COR-L47 (cell line): ENCODE results near the gene DYNC2I2.

ENCODE experiments used
- DNase-seq: peaks from one replicate; lab custom pipeline; 2025; lab: John Stamatoyannopoulos, UW

The DYNC2I2 gene

DNA sequence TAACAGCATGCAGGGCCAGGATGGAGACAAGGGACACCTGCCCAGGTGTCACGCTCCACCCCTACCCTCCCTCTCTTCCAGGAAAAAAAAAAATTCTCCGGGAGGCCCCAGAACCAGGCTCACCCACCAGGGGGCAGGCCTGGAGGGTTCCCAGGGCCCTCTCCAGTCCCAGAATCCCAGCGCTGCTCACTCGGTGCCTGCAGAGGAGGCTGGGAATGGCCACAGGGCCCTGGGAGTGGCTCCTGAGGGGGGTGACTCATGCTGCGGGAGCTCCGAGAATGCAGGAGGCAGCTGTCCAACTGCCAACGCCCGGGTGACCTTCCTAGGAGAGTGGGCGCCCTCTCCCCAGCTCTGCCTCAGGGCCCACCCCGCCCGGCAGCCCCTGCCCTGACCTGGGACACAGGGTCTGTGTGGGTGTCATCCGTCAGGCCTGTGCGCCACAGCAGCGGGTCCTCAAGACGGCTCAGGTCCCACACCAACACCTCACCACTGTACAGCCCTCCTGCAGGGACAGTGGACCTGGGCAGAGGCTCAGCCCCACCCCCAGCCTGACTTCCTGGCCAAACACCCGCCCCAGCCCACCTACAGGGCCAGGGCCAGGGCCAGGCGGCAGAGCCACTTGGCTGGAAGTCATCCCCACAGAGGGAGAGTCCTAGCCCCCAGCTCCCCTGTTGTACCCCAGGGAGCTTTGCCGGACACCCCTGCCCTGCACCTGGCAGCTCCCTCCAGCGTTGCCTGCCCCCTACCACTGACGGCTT is 21.2 kb downstream of the DYNC2I2 start:
- DNase-seq: peak; percentile 27

DNA sequence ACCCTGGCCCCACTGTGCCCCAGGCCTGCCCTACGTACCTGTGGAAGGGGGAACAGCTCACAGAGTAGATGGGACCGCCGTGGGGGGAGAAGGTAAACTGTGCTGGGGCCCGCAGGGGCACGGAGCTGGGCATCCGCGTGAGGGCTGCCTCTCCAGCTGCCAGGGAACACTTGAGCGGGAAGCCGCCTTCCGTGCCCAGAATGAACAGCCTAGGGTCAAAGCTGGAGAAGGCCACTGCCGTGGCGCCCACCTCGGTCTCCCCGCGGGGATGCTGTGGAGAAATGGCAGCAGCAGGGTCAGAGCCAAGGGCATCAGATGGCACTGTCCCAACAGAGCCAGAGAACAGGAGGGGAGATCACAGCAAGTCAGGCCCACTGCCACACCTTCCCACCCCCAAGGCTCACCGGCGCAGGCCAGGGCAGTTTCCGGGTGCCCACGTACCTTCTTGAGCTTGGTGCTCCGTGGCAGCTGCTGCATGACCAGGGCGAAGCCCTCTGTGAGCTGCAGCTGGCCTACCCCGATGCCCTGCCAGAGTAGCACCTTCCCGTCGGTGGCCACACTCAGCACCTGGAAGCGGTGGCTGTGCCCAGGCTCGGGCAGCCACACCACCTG is 21.9 kb downstream of the DYNC2I2 start:
- DNase-seq: no peak

DNA sequence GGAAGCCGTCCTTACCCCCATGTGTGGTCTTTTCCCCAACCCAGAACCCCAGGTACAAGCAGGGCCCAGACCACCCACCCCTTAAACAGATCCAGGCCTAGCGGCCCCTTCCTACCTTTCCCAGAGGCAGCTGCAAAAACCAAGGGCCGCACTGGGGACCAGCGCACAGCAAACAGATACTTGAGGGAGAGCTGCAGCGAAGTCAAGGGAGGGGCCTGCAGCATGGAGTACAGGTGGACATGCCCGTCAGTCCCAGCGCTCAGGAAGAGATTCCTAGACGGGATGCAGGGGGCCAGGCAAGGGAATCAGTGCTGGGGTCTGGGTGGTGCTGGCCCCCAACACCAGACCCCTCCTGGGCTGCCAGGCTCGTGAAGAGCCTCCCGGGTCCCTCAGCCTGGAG is 22.5 kb downstream of the DYNC2I2 start:
- no peak for DNase-seq

DNA sequence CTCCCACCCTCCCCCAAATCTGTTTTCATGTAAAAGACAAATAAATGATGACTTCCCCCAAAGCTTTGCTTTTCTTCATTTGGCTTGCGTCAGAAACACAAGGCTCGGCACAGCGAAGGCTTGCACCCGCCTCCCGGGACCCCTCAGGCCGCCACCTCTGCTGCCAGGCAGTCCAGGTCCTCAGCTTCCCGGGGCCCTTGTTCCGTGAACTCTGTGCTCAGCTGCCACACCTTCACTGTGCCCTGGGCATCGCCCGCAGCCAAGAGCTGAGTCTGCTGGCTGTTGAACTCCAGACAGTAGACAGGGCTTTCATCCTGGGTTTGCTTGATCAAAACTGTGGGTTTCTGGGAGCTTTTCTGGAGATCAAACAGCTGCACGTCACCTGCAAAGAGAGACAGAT is 23.0 kb downstream of the DYNC2I2 start:
- DNase-seq: no peak

DNA sequence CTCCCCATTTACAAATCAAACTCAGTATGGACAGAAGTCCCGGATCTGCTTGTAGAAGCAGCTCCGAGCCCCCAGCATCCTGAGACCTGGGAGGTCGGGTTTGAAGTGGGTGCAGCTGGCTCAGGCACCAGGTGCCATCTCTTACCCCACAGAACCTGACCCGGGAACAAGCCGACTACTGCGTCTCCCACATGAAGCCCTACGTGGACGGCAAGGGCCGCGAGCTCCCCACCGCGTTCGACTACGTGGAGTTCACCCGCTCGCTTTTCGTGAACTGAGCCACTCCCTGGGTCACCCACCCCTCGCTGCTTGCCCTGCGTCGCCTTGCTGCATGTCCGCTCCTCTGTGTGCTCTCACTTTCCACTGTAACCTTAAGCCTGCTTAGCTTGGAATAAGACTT is 23.6 kb downstream of the DYNC2I2 start:
- no peak for DNase-seq

DNA sequence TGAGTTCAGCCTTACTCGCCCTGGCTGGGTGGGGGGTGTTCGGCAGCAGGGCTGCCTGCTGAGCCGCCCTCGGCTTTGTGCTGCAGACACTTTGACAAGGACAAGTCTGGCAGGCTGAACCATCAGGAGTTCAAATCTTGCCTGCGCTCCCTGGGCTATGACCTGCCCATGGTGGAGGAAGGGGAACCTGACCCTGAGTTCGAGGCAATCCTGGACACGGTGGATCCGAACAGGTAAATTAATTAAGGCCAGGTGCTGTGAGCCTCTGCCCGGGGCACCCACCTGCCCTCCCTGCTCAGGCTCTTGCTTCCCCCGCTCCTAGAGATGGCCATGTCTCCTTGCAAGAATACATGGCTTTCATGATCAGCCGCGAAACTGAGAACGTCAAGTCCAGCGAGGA is 24.2 kb downstream of the DYNC2I2 start:
- no peak for DNase-seq

DNA sequence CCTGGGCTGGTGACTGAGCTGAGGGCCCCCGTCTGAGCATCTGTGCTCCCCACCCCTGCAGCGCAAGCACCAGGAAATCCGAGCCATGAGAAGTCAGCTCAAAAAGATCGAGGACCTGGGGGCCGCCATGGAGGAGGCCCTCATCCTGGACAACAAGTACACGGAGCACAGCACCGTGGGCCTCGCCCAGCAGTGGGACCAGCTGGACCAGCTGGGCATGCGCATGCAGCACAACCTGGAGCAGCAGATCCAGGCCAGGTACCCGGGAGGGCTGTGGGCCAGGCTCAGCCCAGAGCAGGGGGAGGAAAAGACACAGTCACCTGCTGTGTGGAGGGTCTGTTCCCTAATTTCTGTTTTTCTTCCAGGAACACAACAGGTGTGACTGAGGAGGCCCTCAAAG is 24.6 kb downstream of the DYNC2I2 start:
- no peak for DNase-seq

DNA sequence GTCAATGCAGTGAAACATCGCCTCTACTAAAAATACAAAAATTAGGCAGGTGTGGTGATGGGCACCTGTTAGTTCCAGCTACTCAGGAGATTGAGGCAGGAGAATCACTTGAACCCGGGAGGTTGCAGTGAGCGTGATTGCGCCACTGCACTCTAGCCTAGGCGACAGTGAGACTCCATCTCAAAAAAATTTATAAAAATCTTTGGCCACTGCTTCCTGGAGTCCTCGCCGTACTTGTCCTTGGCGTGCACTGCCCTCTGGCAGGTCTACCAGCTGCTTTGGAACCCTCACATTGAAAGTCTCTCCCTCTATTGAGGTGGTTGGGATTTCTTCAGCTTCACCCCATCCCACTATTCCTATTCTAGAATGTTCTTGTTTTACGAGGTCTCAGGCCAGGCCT is 25.0 kb downstream of the DYNC2I2 start:
- no peak for DNase-seq

DNA sequence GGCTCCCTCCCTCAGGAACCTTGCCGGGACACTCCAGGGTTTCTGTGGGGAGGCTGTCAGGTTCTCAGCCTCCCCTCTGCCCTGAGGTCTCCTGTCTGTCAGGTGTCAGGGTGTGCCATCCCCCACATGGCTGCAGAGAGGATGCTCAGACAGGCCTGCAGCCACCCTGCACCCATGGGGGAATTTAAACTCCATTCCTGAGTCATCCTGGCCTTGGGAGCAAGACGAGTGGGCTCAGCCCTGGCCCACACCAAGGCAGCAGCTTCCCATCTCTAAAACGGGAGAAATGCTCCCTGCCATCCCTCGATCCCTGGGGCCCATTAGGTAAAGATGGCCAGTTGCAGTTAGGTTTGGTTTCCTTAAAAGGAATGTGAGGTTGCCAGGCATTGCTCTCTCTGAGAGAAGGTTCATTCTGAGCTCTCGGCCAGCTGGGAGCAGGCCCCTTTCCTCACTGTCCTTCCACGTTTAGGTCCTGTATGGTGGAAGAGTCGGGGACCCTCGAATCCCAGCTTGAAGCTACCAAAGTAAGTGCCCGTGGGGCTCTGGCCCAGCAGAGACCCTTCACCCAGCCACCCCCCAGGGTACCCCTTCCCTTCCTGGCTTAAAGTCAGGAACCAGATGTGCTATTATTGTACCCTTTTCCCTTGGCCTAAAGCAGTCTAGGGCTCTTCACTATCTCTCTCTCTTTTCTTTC is 26.6 kb downstream of the DYNC2I2 start:
- no peak for DNase-seq

DNA sequence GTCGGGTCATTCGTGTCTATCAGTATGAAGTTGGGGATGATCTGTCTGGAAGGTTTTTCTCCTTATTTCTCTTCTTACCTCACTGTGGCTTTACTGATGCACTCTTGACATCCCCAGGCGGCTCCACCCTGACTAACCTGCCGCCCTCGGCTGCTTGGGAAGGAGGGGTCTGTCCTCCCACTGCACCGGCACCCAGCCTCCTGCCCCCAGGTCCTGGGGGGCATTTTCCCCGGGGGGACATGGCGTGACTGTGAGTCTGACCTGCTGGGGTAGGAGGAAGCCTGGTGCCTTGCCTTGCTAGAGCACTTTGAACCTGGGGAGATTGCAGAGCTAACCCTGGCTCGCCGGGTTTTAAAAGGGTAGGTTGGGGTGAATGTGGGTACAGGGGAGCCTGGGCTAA is 27.5 kb downstream of the DYNC2I2 start:
- no peak for DNase-seq

DNA sequence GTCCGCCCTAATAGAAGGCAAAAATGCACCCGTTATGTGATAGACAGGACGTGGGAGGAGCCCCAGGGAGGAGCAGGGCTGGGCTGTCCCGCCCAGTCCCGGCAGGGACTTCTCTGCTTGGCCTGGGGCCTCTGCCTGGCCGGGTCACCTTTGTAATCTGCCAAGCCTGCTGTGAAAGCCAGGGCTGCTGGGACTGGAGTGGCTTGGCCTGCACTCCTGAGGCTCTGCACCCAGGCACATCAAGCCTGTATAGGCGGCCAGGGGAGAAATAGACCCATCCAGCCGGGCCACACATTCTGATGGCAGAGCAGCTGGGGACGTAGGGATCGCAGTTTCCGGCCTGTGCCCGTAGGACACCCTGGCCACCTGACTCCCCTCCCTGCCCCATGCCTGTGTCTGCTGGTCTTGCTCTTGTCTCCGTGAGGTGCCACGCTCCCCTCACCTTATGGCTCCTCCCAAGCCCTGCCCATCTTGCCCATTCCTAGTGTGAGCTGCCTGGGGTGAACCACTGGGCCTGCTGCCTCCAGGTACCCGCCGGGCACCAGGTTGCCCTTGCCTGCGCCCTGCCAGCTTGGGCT is 28.1 kb downstream of the DYNC2I2 start:
- DNase-seq: no peak

DNA sequence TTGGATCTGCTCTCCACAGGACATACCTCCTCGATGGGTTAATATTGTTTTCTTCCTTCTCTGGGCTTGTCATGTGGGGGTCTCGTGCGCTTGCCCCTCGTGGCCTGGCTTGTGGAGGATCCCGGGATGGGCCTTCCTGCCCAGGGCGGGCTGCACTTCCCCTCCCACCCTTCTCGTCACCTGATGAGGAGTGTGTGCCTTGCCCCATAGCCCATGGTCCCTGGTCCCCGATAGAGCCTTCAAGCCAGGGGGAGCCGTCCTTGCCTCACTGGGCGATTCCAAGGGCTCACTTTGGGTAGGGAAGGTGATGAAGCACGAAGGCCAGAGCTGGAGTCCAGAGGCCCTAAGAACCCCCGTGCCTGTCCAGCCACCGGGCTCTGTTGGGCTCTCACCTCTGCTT is 28.7 kb downstream of the DYNC2I2 start:
- no peak for DNase-seq

DNA sequence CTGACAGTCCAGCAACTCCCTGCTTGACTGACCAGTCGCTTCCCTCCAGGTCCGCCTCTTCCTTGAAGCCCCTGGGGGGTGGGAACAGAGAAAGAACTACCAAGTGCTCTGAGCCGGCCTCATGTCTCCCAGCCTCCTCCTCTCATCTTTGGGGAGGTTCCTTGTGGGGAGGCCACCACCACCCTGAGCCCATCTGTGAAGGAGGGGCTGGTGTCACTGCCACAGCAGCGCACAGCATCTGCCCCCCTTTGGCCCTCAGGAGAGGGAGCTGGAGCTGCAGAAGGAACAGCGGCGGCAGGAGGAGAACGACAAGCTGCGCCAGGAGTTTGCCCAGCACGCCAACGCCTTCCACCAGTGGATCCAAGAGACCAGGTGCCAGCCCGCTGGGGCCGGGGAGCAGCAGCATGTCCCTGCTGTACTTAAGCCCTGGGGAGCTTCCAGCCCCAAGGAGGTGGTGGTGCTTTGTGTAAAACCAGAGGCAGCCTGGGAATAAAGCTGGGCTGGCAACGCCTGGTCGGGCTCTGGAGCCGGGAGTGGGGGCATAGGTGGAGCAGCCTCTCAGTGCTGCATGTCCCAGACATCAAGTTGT is 29.4 kb downstream of the DYNC2I2 start:
- DNase-seq: no peak

DNA sequence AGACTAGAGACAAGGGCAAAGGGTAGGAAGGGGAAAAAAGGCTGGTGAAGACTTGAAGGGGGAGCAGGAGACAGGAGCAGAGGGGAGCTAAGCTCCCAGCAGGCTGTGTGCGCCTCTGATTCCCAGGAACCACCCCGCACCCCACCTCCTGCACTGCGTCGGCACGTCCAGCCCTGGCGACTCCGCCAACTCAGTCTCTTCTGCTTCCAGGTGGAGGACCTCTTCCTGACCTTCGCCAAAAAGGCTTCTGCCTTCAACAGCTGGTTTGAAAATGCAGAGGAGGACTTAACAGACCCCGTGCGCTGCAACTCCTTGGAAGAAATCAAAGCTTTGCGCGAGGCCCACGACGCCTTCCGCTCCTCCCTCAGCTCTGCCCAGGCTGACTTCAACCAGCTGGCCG is 30.5 kb downstream of the DYNC2I2 start:
- DNase-seq: no peak

DNA sequence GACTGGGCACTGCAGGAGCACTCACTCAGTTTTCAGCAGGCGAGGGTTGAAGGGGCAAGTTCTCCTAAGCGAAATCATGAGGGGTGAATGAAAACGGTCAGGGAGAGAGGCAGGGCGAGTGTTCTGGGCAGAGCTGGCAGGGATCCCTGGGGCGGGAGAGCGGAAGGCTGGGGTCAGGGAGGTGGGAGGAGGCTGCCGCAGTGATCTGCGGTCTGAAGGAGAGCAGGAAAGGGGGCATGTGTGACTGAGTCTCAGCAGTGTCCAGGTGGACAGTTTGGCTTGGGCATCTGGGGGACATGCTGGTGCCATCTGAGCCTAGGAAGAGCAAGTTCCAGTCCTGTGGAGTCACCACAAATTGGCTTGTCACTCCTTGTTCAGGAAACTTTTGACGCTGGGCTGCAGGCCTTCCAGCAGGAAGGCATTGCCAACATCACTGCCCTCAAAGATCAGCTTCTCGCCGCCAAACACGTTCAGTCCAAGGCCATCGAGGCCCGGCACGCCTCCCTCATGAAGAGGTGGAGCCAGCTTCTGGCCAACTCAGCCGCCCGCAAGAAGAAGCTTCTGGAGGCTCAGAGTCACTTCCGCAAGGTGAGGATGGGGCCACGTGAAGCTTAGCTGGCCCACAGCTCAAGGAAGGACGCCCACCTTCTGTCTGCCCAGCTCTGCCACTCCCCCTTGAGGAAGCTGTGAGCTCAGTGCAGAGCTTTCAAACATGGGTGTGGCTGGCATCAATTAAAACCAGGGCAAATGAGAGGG is 31.1 kb downstream of the DYNC2I2 start:
- DNase-seq: no peak

DNA sequence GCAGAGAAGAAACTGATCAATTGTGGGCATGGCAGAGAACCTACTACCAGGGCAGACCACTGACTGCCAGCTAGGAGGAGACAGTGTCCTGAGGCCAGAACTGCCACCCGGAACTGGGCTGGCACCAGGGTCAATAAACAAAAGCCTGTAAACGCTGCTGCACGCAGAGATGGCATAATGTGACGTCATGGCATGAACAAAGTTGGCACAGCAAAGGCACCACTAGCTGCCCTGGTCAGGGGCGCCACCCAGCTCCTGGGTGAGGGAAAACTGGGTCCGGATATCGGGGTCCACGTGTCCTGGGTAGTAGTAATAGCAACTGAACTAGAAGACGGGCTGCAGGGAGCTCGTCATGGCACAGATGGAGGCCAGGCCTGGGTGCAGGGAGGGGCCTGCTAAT is 32.1 kb downstream of the DYNC2I2 start:
- no peak for DNase-seq

DNA sequence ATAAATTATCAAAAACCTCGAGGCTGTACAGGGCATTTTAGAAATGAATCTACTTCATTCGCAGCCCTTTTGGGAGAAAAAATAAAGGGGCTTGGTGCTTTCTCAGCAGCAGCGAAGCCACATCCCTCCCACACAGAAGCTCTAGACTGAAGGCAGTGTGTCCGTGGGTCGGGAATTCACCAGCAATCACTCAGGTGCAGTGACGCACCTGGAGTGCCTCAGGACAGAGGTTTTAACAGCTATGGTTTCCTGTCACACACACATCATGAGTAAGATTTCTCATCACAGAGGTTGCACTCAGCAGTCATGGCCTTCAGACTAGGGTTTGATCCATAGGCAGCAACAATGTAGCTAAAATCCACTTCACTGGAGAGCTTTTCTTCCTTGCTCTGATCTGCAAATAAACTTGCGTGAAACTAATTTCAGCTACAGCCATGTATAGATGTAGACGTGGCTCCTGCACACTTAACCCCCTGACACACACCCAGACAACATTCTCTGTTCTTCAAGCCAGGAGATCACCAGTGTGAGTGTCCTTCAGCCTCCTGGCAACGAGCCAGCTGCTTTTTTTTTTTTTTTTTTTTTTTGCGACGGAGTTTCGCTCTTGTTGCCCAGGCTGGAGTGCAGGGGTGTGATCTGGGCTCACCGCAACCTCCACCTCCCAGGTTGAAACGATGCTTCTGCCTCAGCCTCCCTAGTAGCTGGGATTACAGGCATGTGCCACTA is 34.8 kb downstream of the DYNC2I2 start:
- DNase-seq: no peak

DNA sequence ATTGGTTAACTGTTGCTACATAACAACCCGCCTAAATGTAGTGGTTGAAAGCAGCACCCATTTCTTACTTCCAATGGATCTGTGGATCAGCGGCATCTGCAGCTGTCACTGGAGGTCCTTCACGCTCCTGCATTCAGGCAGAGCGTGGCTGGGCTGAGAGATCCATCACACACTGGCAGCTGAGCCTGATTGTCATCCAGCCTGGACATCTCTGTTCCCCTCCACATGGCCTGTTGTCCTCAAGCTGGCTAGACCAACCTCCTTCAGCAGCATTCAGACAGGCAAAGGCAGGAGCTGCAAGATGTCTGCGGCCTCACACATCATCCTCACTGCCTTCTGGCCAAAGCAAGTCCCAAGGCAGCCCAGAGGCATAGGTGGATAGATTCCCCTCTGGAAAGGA is 36.9 kb downstream of the DYNC2I2 start:
- no peak for DNase-seq

DNA sequence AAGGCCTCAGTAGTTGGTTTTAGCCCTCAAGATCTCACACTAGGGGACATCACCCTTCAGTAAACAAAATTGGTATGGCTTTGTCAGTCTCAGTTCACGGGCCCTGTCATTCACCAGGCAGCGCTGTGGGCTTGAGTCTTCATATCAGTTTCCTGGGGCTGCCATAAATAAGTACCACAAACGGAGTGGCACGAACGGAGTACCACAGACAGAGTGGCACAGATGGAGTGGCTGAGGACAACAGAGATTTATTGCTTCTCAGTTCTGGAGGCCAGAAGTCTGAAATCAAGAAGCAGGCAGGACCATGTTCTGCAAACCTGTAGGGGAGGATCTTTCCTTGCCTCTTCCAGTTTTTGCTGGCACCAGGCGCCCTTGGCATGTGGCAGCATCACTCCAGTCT is 37.5 kb downstream of the DYNC2I2 start:
- DNase-seq: no peak

DNA sequence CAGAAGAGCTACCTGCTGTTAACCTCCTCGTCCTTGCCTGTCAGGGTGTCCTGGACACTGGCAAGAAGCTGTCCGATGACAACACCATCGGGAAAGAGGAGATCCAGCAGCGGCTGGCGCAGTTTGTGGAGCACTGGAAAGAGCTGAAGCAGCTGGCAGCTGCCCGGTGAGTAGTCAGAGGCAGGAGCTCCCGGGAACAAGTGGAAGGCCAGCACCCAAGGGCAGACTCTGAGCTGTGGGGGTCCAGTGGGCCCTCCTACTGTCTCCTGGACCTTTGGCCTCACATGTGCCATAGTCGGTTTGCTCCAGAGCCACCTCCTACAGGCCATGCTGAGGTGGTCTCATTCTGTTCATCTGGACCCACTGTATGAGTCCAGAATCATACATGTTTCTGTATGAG is 38.7 kb downstream of the DYNC2I2 start:
- no peak for DNase-seq

DNA sequence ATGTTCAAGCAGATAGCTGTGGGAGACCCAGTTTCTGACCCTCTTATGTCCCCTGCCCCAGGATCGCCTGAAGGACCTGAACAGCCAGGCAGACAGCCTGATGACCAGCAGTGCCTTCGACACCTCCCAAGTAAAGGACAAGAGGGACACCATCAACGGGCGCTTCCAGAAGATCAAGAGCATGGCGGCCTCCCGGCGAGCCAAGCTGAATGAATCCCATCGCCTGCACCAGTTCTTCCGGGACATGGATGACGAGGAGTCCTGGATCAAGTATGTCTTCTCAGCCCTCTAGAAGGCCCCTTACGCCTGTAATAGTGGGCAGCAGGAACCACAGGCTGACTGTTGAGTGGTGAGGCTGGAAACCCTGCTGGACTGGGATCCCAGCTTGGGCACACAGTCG is 41.1 kb downstream of the DYNC2I2 start:
- no peak for DNase-seq
